Lung (tissue), 12 donors: ENCODE measurements around the gene KLRD1. TPM values are rescaled to one million over a fixed set of nuclear protein-coding genes. Genes with fewer than 3 reads are reported as not detected.
"Not testable (repeated sequence)": the region's sequence is repeated elsewhere in the genome, so short reads cannot be mapped to it uniquely, and the experiment has no call there.

Experiments used
- ATAC-seq: fragments of 200-7000 bp; cut with Tn5 transposase; one replicate; pipeline ENCODE4 v1.9.1; 2020; ENCODE audit warnings: moderate number of reproducible peaks; ENCODE audit not compliant: insufficient read depth, low FRiP score
- DNase-seq, 3 donors: peaks; one replicate each; pipeline ENCODE4 v3.0.0-alpha.2; 2013 to 2017
- H3K27ac ChIP-seq, 2 donors: one replicate each; pipeline ENCODE4 v1.5.1; 2013; ENCODE audit warnings: mild to moderate bottlenecking in 2 of 2, moderate library complexity in 2 of 2, control low read depth in 1 of 2, inconsistent platforms in 1 of 2, low read depth in 1 of 2, low read length in 1 of 2
- H3K27me3 ChIP-seq, 3 donors: one replicate each; pipeline ENCODE4 v1.5.1; 2013; ENCODE audit warnings: low read length in 2 of 3; ENCODE audit not compliant: control insufficient read depth in 3 of 3, insufficient read depth in 3 of 3
- H3K36me3 ChIP-seq, 4 donors: one replicate each; pipeline ENCODE4 v1.5.1; 2013; ENCODE audit warnings: low read length in 4 of 4, mild to moderate bottlenecking in 1 of 4, moderate library complexity in 1 of 4; ENCODE audit not compliant: control insufficient read depth in 4 of 4, insufficient read depth in 4 of 4
- H3K4me1 ChIP-seq, 5 donors: one replicate each; pipeline ENCODE4 v1.5.1; 2013; ENCODE audit warnings: low read length in 5 of 5, mild to moderate bottlenecking in 2 of 5, moderate library complexity in 1 of 5; ENCODE audit not compliant: control insufficient read depth in 5 of 5, insufficient read depth in 5 of 5
- H3K4me3 ChIP-seq: one replicate; pipeline ENCODE4 v1.5.1; 2013; ENCODE audit warnings: mild to moderate bottlenecking, control low read depth, moderate library complexity
- H3K9ac ChIP-seq, 2 donors: one replicate each; pipeline ENCODE4 v1.5.1; 2013; ENCODE audit warnings: low read length in 2 of 2, control low read depth in 1 of 2; ENCODE audit not compliant: insufficient read depth in 1 of 2
- H3K9me3 ChIP-seq, 4 donors: one replicate each; pipeline ENCODE4 v1.5.1; 2013; ENCODE audit warnings: low read length in 3 of 4, mild to moderate bottlenecking in 1 of 4, moderate library complexity in 1 of 4; ENCODE audit not compliant: control insufficient read depth in 4 of 4, insufficient read depth in 3 of 4
- WGBS, 2 donors: extraction: QIAGEN DNeasy Blood & Tissue Kit; methylation state at CpG; one replicate each; pipeline ENCODE4 v1.1.7; 2013; 5-methylcytosine and 5-hydroxymethylcytosine counted together
- polyA plus RNA-seq, 2 donors: library from polyadenylated mRNA; stranded (reverse); fragments of 200-250 nt; gene quantifications; one replicate each; pipeline ENCODE4 v1.2.1, GENCODE V29; 2013
- total RNA-seq, 2 donors: library from RNA; depleted of rRNA in 1 of 2; stranded (reverse); fragments of >200 nt in 1 of 2; gene quantifications; one replicate each; pipeline ENCODE4 v1.2.1, GENCODE V29; 2014 to 2021
- TF ChIP-seq, protein P1 (sequence below): IDR thresholded peaks from 2 replicates; pipeline ENCODE4 v1.5.1; 2012; ENCODE audit warnings: mild to moderate bottlenecking; ENCODE audit errors: control extremely low read depth, extremely low read depth
- donor health status: control.
- donor health status: control.
- donor health status: Bipolar disorder and iron deficiency.
- donor health status: healthy.
- donor health status: DM: yes; HTN: yes; CAD: no.

KLRD1 gene
- total and polyA plus RNA-seq, 4 donors: 1.1 to 5.2 (median 3.7) TPM

DNA sequence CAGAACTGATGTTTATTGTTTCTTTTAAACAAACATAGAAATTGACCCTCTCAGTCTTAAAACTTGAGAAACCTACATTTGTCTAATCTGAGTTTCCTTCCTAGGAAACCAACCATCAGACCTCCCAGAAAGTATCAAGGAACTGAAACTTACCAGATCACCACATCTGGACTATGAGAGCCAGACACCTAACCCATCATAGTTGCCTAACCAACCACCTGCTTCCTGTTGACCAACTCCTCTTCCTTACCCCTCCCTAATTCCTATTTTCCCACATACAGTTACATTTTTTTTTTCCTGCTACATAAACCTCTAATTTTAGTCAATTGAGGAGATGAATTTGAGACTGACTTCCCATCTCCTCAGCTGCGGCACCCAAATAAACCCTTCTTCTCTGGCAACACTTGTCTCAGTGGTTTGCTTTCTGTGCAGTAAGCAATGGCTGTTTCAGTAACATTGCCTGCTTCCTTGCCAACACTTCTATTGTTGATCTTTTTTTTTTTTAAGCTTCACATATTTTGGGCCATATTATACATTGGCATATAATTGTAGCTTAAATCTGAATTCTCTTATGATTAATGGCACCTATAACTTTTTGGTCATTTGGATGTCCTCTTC lies 34.3 kb downstream of the KLRD1 start:
- no peaks in the 10 kb centered on the region for H3K36me3 ChIP-seq
- H3K27me3 ChIP-seq: no peaks in the 10 kb centered on the region
- TF ChIP-seq, protein P1, sequence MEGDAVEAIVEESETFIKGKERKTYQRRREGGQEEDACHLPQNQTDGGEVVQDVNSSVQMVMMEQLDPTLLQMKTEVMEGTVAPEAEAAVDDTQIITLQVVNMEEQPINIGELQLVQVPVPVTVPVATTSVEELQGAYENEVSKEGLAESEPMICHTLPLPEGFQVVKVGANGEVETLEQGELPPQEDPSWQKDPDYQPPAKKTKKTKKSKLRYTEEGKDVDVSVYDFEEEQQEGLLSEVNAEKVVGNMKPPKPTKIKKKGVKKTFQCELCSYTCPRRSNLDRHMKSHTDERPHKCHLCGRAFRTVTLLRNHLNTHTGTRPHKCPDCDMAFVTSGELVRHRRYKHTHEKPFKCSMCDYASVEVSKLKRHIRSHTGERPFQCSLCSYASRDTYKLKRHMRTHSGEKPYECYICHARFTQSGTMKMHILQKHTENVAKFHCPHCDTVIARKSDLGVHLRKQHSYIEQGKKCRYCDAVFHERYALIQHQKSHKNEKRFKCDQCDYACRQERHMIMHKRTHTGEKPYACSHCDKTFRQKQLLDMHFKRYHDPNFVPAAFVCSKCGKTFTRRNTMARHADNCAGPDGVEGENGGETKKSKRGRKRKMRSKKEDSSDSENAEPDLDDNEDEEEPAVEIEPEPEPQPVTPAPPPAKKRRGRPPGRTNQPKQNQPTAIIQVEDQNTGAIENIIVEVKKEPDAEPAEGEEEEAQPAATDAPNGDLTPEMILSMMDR: no peak
- H3K9me3 ChIP-seq: no peaks in the 10 kb centered on the region
- H3K27ac ChIP-seq: no peak overlapping the region
- no peak overlapping the region for H3K9ac ChIP-seq
- H3K4me3 ChIP-seq: no peak overlapping the region
- ATAC-seq (no peak), DNase-seq (no peak)
- no peaks in the 10 kb centered on the region for H3K4me1 ChIP-seq
- 70 to 87% methylated on average over 1 of the region's 1 CpG for WGBS, 2 donors

DNA sequence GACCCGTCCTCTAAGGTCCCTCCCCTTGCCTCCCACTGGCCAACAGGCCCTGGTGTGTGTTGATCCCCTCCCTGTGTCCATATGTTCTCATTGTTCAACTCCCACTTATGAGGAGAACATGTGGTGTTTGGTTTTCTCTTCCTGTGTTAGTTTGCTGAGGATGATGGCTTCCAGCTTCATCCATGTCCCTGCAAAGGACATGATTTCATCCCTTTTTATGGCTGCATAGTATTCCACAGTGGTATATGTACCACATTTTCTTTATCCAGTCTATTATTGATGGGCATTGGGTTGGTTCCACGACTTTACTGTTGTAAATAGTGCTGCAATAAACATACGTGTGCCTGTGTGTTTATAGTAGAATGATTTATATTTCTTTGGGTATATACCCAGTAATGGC lies 43.8 kb downstream of the KLRD1 start:
- not testable (repeated sequence) for H3K27me3 ChIP-seq, H3K4me3 ChIP-seq, H3K4me1 ChIP-seq, H3K27ac ChIP-seq, ATAC-seq, DNase-seq, H3K9ac ChIP-seq, H3K9me3 ChIP-seq, H3K36me3 ChIP-seq
- WGBS, 2 donors: 52 to 78% methylated on average over 3 of the region's 3 CpGs

DNA sequence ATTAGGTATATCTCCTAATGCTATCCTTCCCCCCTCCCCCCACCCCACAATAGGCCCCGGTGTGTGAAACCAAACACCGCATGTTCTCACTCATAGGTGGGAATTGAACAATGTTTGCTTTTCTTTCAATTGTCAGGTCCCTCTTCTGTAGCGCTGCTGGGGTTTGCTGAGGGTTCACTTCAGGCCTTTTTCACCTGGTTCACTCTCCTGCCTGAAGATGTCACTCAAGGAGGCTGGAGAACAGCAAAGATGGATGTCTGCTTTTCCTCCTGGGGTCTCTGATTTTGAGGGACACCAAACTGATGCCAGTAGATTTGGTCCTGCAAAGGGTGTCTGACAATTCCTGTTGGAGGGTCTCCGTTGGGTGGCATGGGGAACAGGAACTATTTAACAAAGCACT lies 46.4 kb downstream of the KLRD1 start:
- Histone ChIP-seq H3K9ac (no peak overlapping the region), H3K4me1 (no peaks in the 10 kb centered on the region), H3K27ac (no peak overlapping the region), H3K4me3 (no peak overlapping the region), H3K36me3 (no peaks in the 10 kb centered on the region), H3K27me3 (no peaks in the 10 kb centered on the region), H3K9me3 (no peaks in the 10 kb centered on the region)
- 66 to 75% methylated on average over 4 of the region's 4 CpGs for WGBS, 2 donors
- ATAC-seq (no peak), DNase-seq (no peak)
- TF ChIP-seq, protein P1: no peak

DNA sequence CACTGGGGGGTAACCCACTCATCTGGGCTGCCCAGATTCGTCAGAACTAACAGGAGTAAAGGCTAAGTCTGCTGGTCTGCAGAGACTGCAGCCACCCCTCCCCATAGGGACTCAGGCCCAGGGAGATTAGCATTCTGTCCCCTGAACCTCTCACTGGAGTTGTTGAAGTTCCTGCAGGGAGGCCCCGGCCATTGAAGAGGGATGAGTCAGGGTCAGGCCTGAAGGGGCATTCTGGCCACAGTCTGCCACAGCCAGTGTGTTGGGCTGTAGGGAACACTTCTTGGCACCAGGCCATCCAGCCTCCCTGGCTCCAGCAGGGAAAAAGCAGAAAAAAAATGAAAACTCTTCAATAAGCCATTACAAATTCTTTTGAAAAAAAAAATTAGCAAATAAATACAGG lies 46.8 kb downstream of the KLRD1 start:
- no peak overlapping the region for H3K4me3 ChIP-seq
- H3K27ac ChIP-seq: no peak overlapping the region
- H3K9ac ChIP-seq: no peak overlapping the region
- 63 to 83% methylated on average over 2 of the region's 2 CpGs for WGBS, 2 donors
- H3K27me3 ChIP-seq: no peaks in the 10 kb centered on the region
- no peaks in the 10 kb centered on the region for H3K36me3 ChIP-seq
- no peaks in the 10 kb centered on the region for H3K4me1 ChIP-seq
- DNase-seq (peak in 1 of 3 donors; percentile 27), ATAC-seq (no peak)
- TF ChIP-seq, protein P1: no peak
- no peaks in the 10 kb centered on the region for H3K9me3 ChIP-seq
